Measurements from ENCODE around the gene KRTAP5-6.

KRTAP5-6 gene

GRCh38 chr11:1708716-1709115 is 11.7 kb downstream of the KRTAP5-6 start:
- no peak for TF ChIP-seq GATA2 (IDR thresholded peaks at IDR 0.05; ENCODE audit: low read depth, low read length)

- TF ChIP-seq GATA3 (IDR thresholded peaks at IDR 0.05; ENCODE audit: low read depth, low read length) (no peak), GATA2 (IDR thresholded peaks at IDR 0.05; ENCODE audit: low read depth, low read length) (no peak)
Observed at GRCh38 chr11:1714908-1715885, 18.2 kb downstream of the KRTAP5-6 start.

- TF ChIP-seq GATA2 (IDR thresholded peaks at IDR 0.05; ENCODE audit: low read depth, low read length) (no peak), GATA3 (IDR thresholded peaks at IDR 0.05; ENCODE audit: low read depth, low read length) (no peak)
Observed at GRCh38 chr11:1717745-1718144, 20.8 kb downstream of the KRTAP5-6 start.

GRCh38 chr11:1718326-1718725 is 21.3 kb downstream of the KRTAP5-6 start:
- TF ChIP-seq GATA3 (IDR thresholded peaks at IDR 0.05; ENCODE audit: low read depth, low read length) = no peak
- TF ChIP-seq GATA2 (IDR thresholded peaks at IDR 0.05; ENCODE audit: low read depth, low read length) = no peak

- TF ChIP-seq GATA3 (IDR thresholded peaks at IDR 0.05; ENCODE audit: low read depth, low read length) (no peak), GATA2 (IDR thresholded peaks at IDR 0.05; ENCODE audit: low read depth, low read length) (no peak)
Observed at GRCh38 chr11:1719781-1720180, 22.8 kb downstream of the KRTAP5-6 start.

GRCh38 chr11:1727096-1727690 is 30.2 kb downstream of the KRTAP5-6 start:
- TF ChIP-seq GATA2 (IDR thresholded peaks at IDR 0.05; ENCODE audit: low read depth, low read length) (no peak), GATA3 (IDR thresholded peaks at IDR 0.05; ENCODE audit: low read depth, low read length) (no peak)

- TF ChIP-seq GATA2 (IDR thresholded peaks at IDR 0.05; ENCODE audit: low read depth, low read length) (no peak), GATA3 (IDR thresholded peaks at IDR 0.05; ENCODE audit: low read depth, low read length) (no peak)
Observed at GRCh38 chr11:1727861-1728260, 30.9 kb downstream of the KRTAP5-6 start.

- TF ChIP-seq GATA2 (IDR thresholded peaks at IDR 0.05; ENCODE audit: low read depth, low read length) (no peak), GATA3 (IDR thresholded peaks at IDR 0.05; ENCODE audit: low read depth, low read length) (no peak)
Observed at GRCh38 chr11:1728301-1728700, 31.3 kb downstream of the KRTAP5-6 start.

GRCh38 chr11:1728931-1729691 is 32.1 kb downstream of the KRTAP5-6 start:
- TF ChIP-seq GATA2 (IDR thresholded peaks at IDR 0.05; ENCODE audit: low read depth, low read length) = no peak
- TF ChIP-seq GATA3 (IDR thresholded peaks at IDR 0.05; ENCODE audit: low read depth, low read length) = no peak

GRCh38 chr11:1729692-1730011 is 32.7 kb downstream of the KRTAP5-6 start:
- TF ChIP-seq GATA3 (IDR thresholded peaks at IDR 0.05; ENCODE audit: low read depth, low read length) (no peak), GATA2 (IDR thresholded peaks at IDR 0.05; ENCODE audit: low read depth, low read length) (no peak)

- TF ChIP-seq GATA2 (IDR thresholded peaks at IDR 0.05; ENCODE audit: low read depth, low read length) (no peak), GATA3 (IDR thresholded peaks at IDR 0.05; ENCODE audit: low read depth, low read length) (no peak)
Observed at GRCh38 chr11:1730059-1730629, 33.1 kb downstream of the KRTAP5-6 start.

- TF ChIP-seq GATA2 (IDR thresholded peaks at IDR 0.05; ENCODE audit: low read depth, low read length) = no peak
- TF ChIP-seq GATA3 (IDR thresholded peaks at IDR 0.05; ENCODE audit: low read depth, low read length) = no peak
Observed at GRCh38 chr11:1731451-1732059, 34.6 kb downstream of the KRTAP5-6 start.

- TF ChIP-seq GATA2 (IDR thresholded peaks at IDR 0.05; ENCODE audit: low read depth, low read length) (no peak), GATA3 (IDR thresholded peaks at IDR 0.05; ENCODE audit: low read depth, low read length) (no peak)
Observed at GRCh38 chr11:1732418-1733008, 35.5 kb downstream of the KRTAP5-6 start.
